GM23248 (cell line): ENCODE measurements around the gene SURF6.

Experiments used
- EZH2 ChIP-seq: fragments of 200-600 bp; sonication (generic); IDR thresholded peaks from 2 replicates; pipeline ENCODE4 v1.6.1; 2018; ENCODE audit warnings: antibody characterized with exemption, mild to moderate bottlenecking; ENCODE audit not compliant: insufficient read depth, poor library complexity, severe bottlenecking
- EZH2phosphoT487 ChIP-seq: fragments of 200-600 bp; sonication (generic); IDR thresholded peaks from 2 replicates; pipeline ENCODE4 v1.6.1; 2018; ENCODE audit warnings: antibody characterized with exemption, moderate library complexity, mild to moderate bottlenecking, low read depth; ENCODE audit not compliant: insufficient read depth

- no peak for TF ChIP-seq EZH2
- no peak for TF ChIP-seq EZH2phosphoT487
Measured at GRCh38 chr9:133374612-133375115, 38.7 kb upstream of the SURF6 start.
